Body of pancreas (tissue), 4 donors: Measurements from ENCODE around the gene ZNF76.

Source experiments
- CTCF ChIP-seq, 7 experiments: fragments of 450-650 bp in 4 of 7; fragments of 200-600 bp in 3 of 7; sonication (generic) in 3 of 7; IDR thresholded peaks; one replicate each; pipeline ENCODE4 v1.5.1; 2016 to 2019; ENCODE audit warnings: antibody characterized with exemption in 7 of 7
- POLR2A ChIP-seq, 3 donors: fragments of 450-650 bp; IDR thresholded peaks; one replicate each; pipeline ENCODE4 v1.6.1; 2016; ENCODE audit warnings: antibody characterized with exemption in 3 of 3, mild to moderate bottlenecking in 2 of 3

DNA sequence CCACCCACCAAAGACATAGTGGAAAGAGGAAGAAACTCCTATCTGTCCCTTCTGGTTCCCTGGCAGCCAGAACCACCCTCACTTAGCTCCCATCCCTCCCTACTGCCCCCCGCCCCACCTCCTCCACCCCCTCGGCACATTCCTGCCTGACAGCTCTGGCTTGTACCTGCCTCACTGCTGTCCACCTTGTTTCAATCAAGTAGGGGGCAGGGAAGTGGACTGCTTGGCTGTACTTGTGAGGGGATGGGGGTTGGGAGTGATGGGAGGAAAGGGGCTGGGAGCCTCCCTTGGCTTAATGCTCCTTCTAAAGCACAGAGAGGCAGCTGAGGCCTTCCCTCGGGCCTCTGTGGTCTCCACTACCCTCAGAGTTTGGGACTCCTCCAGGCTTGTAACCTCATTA is 22.1 kb upstream of the ZNF76 start:
- no peak for TF ChIP-seq CTCF (IDR thresholded peaks at IDR 0.05)
- TF ChIP-seq POLR2A (IDR thresholded peaks at IDR 0.05), result no peak
